Lower lobe of right lung (tissue), 2 donors: ENCODE results near the gene TAAR5. TPM values are rescaled to one million over a fixed set of nuclear protein-coding genes. Genes with fewer than 3 reads are reported as not detected.

Experiments used
- ATAC-seq, 2 donors: fragments of 200-7000 bp; cut with Tn5 transposase; one replicate each; pipeline ENCODE4 v1.9.1; 2020 to 2022; ENCODE audit warnings: mild to moderate bottlenecking in 2 of 2, moderate library complexity in 2 of 2
- DNase-seq: peaks from one replicate; pipeline ENCODE4 v3.0.0-alpha.2; 2020
- H3K27ac ChIP-seq: fragments of 200-600 bp; one replicate; pipeline ENCODE4 v1.8.0; 2022
- H3K27me3 ChIP-seq: fragments of 200-600 bp; one replicate; pipeline ENCODE4 v1.8.0; 2022; ENCODE audit warnings: low read depth
- H3K36me3 ChIP-seq: fragments of 200-600 bp; one replicate; pipeline ENCODE4 v1.8.0; 2022; ENCODE audit warnings: mild to moderate bottlenecking
- H3K4me1 ChIP-seq: fragments of 200-600 bp; one replicate; pipeline ENCODE4 v1.8.0; 2022
- H3K4me3 ChIP-seq: fragments of 200-600 bp; one replicate; pipeline ENCODE4 v1.8.0; 2022; ENCODE audit warnings: mild to moderate bottlenecking
- H3K9me3 ChIP-seq: fragments of 200-600 bp; one replicate; pipeline ENCODE4 v1.8.0; 2022
- intact Hi-C: fragments of 100-400 bp; cut with DNase I; formaldehyde crosslinking; loops from one replicate; pipeline ENCODE4 v1.11.0; 2022
- total RNA-seq: library from RNA; stranded (reverse); fragmentation: NEBNext Ultra II Directional; extraction: Animal tissue kit (Norgen Biotek cat#: 25700); gene quantifications from one replicate; pipeline ENCODE4 v1.2.1, GENCODE V29; 2021
- TF ChIP-seq, protein P1 (sequence below): fragments of 200-600 bp; IDR thresholded peaks from one replicate; pipeline ENCODE4 v1.8.0; 2022; ENCODE audit warnings: antibody characterized with exemption, mild to moderate bottlenecking
- donor health status: DM: no; HTN: yes; CAD: no; lungs with severe emphysema.

Gene TAAR5
- total RNA-seq, 1 donor from 2014 or later = not detected

DNA sequence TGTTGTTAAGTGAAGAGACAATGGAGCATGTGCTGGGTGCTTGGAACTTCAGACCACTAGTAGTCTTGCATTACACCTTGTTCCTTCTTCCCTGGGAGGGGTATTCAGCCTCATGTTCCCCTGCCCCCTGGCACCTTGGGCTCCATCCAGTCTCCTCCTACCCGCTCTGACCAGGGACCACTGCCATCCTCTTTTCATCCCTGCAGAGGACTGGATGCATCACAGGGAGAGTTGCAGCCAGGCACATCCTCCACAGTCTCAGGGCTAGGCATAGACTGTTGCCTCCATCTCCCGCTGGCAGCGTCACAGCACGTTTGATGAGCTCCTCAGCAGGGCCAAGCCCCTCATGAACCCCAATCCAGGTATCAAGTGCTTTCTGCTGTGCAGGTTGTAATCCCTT lies 38.3 kb downstream of the TAAR5 start:
- DNase-seq (no peak), ATAC-seq (no peak)
- no peaks in the 10 kb centered on the region for H3K4me1 ChIP-seq
- no peak overlapping the region for H3K4me3 ChIP-seq
- intact Hi-C loops = no loop called here
- no peaks in the 10 kb centered on the region for H3K27me3 ChIP-seq
- no peaks in the 10 kb centered on the region for H3K36me3 ChIP-seq
- no peaks in the 10 kb centered on the region for H3K9me3 ChIP-seq
- H3K27ac ChIP-seq = no peak overlapping the region
- TF ChIP-seq, protein P1, sequence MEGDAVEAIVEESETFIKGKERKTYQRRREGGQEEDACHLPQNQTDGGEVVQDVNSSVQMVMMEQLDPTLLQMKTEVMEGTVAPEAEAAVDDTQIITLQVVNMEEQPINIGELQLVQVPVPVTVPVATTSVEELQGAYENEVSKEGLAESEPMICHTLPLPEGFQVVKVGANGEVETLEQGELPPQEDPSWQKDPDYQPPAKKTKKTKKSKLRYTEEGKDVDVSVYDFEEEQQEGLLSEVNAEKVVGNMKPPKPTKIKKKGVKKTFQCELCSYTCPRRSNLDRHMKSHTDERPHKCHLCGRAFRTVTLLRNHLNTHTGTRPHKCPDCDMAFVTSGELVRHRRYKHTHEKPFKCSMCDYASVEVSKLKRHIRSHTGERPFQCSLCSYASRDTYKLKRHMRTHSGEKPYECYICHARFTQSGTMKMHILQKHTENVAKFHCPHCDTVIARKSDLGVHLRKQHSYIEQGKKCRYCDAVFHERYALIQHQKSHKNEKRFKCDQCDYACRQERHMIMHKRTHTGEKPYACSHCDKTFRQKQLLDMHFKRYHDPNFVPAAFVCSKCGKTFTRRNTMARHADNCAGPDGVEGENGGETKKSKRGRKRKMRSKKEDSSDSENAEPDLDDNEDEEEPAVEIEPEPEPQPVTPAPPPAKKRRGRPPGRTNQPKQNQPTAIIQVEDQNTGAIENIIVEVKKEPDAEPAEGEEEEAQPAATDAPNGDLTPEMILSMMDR = no peak

DNA sequence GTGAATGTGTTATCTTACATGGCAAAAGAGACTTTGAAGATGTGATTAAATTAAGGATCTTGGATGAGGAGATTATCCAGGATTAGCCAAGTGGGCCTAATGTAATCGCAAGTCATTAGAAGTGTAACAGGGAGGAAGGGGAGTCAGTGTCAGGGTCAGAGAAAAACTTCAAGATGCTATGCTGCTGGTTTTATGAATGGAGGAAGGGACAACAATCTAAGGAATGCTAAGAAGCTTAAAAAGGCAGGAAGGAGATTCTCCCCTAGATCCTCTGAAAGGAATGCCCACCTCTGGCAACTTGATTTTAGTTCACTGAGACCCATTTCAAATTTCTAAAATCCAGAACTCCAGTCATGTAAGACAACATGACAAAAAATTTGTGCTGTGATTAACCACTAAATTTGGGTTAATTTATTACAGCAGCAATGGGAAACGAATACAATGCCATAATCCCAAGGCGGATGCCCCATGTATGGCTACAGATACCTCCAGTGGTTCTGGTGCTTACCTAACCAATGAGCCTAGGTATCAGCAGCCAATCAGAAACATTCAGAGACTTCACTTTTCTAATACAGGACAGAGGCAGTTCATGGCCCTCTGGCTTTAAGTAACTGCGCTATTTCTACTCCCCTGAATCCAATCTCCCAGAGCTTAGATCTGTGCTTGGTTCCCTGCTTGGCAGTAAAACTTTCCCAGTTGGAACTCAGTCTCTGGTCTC lies 40.6 kb downstream of the TAAR5 start:
- H3K36me3 ChIP-seq = no peaks in the 10 kb centered on the region
- no peak overlapping the region for H3K27ac ChIP-seq
- no peaks in the 10 kb centered on the region for H3K4me1 ChIP-seq
- H3K27me3 ChIP-seq = no peaks in the 10 kb centered on the region
- no peak for DNase-seq
- ATAC-seq = no peak
- intact Hi-C loops = no loop called here
- H3K4me3 ChIP-seq = no peak overlapping the region
- TF ChIP-seq, protein P1 = no peak
- no peaks in the 10 kb centered on the region for H3K9me3 ChIP-seq

DNA sequence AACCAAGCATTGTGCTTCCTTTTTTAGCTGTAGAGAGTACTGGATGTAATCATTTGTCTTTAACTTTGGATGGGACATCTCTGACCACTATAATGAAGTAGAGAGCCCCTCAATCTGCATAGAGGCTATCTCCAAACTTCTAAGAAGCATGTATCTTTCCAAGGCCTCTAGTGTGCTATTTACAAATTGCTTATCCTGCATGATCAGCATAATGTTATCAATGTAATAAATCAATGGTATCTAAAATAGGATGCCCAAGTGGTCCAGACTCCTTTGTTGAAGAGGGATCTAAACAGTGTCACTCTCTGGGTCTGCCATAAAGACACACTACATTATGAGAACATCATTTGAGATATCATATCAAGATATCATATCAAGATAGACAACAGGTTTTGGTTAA lies 44.7 kb downstream of the TAAR5 start:
- H3K27ac ChIP-seq = no peak overlapping the region
- no peaks in the 10 kb centered on the region for H3K36me3 ChIP-seq
- no peaks in the 10 kb centered on the region for H3K4me1 ChIP-seq
- TF ChIP-seq, protein P1 = no peak
- H3K4me3 ChIP-seq = no peak overlapping the region
- DNase-seq (no peak), ATAC-seq (no peak)
- H3K9me3 ChIP-seq = no peaks in the 10 kb centered on the region
- no peaks in the 10 kb centered on the region for H3K27me3 ChIP-seq
- intact Hi-C loops = no loop called here

Other genes with a start within 250 kb of the TAAR5 start
- 13.4 TPM for gene MOXD1, start 188.3 kb downstream of the TAAR5 start, total RNA-seq
- gene STX7, start 76.6 kb downstream of the TAAR5 start, total RNA-seq = 97.2 TPM
- not detected for gene TAAR9, start 51.5 kb downstream of the TAAR5 start, total RNA-seq
- not detected for gene TAAR8, start 37.1 kb downstream of the TAAR5 start, total RNA-seq
- gene TAAR6, start 19.4 kb downstream of the TAAR5 start, total RNA-seq = not detected
- not detected for gene TAAR2, start 34.5 kb upstream of the TAAR5 start, total RNA-seq
- not detected for gene TAAR1, start 69.4 kb upstream of the TAAR5 start, total RNA-seq
- 10.0 TPM for gene VNN1, start 124.3 kb upstream of the TAAR5 start, total RNA-seq
- 32.6 TPM for gene VNN2, start 168.2 kb upstream of the TAAR5 start, total RNA-seq
- gene SLC18B1, start 208.9 kb upstream of the TAAR5 start, total RNA-seq = 8.1 TPM
- 1,034 TPM for gene RPS12, start 224.8 kb upstream of the TAAR5 start, total RNA-seq